ENCODE measurements around the gene RASD2. TPM values are rescaled to one million over a fixed set of nuclear protein-coding genes. Genes with fewer than 3 reads are reported as not detected.

The RASD2 gene
- total RNA-seq, 2 donors from 2014 or later = 5.8 to 13.0 TPM

DNA sequence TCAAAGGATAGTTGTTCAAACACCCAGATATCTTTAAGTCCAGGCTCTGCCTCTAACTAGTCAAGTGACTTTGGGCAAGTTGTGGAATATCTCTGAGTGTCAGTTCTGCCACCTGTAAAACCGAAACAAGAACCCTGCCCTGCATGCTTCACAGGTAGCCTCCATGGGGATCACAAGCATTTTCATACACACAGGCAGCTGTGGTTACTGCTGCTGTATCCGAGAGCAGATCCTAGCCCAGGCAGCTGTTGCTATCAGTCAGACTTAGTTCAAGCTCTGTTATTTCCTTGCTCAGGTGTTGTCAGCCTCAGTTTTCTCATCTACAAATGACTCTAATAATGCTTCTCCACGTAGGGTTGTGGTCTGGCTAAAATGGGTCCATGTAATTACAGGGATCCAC lies 6.5 kb upstream of the RASD2 start:
- intact Hi-C loops (cut with DNase I) = no loop called here
- no peak for DNase-seq (ENCODE audit: low spot score)

DNA sequence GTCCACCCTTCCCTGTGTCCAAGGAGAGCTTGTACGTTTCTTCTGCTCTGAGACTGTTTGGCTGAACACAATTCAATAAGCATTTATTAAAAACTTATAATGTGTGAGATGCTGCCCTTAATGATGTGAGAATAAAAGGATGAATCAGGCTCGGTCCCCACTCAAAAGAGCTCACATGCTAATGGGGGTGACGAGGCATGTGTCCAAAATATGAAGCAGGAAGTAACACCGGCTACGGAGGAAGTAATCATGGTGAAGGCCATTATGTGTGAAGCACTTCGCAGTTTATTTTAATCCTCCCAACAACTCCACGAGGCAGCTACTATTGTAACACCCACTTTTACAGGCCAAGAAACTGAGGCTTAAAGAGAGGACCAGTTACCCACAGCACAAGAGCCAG lies 3.4 kb upstream of the RASD2 start:
- no peak for DNase-seq (ENCODE audit: low spot score)
- intact Hi-C loops (cut with DNase I) = loop anchor here in 1 of 2 donors (1.0 kb wide), 1 partner anchor 21 kb away; no protein-coding TSS in a partner anchor

DNA sequence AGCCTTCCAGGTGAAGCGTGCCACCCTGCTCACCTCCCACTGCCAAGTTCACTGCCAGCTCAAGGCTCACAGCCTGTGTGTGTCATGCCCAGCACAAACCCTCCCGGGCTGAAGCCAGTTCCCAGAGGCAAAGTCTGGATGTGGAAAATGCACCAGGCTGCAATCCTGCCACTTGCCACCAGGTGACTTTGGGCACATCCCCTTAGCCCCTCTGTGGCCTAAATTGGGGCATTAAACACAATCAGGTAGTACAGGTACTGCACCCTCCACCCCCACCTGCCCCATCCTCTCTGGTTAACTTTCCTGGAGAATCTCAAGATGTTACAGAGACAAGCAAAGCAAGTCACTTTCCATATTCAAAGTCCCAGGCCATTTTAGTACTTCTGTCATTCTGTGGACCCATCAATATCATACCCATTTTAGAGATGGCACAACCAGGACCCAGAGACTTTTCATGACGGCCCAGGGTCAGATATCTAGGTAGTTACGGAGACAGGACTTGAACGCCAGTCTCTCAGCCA lies 1.8 kb upstream of the RASD2 start:
- DNase-seq (ENCODE audit: low spot score) = no peak
- intact Hi-C loops (cut with DNase I) = loop anchor here in 1 of 2 donors (1.0 kb wide), 1 partner anchor 19 kb away; no protein-coding TSS in a partner anchor

DNA sequence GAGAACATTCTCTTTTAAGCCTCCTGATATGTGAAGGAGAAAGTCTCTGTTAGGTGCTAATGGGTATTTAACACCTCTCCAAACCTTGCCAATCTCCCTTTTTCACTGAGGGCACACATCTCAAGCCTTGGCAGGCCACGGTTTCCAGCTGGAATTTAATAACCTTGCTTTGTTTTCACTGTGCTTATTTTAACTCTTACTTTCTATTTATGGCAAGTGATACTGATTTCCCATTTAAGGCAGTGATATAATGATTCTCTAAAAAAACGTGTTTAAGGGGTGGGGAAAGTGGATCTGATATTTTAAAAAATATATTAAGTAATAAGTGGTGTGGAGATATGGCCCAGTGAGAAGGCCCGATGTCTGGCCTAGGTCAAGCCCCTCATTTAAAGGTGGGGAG lies 1.1 kb upstream of the RASD2 start:
- no peak for DNase-seq (ENCODE audit: low spot score)
- intact Hi-C loops (cut with DNase I) = no loop called here

DNA sequence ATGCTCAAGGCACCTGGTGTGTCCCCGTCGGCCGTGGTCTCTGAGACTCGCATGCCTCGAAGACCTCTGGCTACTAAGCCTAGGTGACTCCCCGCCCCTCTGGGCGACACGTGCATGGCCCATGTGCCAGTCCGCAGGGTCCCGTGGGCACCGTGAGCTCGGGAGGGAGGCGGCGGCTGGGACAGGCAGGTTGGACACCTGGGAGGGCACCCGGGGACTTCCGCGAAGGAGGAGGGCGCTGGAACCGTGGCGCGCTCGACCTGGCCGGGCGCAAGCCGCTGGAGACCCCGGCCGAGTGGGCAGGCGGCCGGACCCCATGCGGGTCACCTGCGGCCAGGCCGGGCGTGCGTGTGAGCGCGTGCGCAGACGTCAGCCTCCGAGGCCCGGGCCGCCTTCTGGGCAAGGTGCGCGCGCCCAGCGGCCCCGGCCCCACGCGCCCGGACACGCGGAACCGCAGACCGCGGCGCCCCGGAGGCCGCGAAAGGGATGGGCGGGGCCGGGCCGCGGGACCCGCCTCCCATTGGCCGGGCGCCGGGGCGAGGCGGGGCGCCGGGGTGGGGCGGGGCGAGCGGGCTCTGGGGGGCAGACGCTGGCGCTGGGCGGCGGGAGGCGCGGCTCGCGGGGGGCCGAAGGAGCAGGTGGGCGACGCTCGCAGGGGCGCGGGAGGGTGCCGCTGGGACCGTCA lies 579 bp upstream of the RASD2 start:
- intact Hi-C loops (cut with DNase I) = no loop called here
- no peak for DNase-seq (ENCODE audit: low spot score)

DNA sequence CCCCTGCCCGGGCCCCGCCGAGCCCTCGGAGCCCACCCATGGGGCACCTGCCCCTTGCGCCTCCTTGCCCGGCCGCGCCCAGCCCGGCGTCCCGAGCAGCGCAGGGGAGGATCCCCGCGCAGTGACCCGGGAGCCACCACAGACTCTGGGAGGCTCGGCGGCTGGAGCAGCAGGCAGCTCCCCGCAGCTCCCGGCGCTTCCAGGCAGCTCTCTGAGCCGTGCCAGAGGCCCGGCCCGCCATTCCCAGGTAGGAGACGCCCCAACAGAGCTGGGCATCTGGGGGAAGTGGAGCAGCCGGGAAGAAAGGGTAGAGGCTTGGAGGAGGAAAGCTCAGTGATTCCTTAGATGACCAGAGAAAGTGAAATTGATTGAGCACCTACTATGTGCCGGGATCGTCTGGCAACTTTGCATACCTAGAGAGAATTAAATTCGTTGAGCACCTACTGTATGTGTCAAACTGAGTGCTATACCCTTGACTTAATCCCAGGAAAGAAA lies 670 bp downstream of the RASD2 start:
- intact Hi-C loops (cut with DNase I) = no loop called here
- DNase-seq (ENCODE audit: low spot score) = no peak

DNA sequence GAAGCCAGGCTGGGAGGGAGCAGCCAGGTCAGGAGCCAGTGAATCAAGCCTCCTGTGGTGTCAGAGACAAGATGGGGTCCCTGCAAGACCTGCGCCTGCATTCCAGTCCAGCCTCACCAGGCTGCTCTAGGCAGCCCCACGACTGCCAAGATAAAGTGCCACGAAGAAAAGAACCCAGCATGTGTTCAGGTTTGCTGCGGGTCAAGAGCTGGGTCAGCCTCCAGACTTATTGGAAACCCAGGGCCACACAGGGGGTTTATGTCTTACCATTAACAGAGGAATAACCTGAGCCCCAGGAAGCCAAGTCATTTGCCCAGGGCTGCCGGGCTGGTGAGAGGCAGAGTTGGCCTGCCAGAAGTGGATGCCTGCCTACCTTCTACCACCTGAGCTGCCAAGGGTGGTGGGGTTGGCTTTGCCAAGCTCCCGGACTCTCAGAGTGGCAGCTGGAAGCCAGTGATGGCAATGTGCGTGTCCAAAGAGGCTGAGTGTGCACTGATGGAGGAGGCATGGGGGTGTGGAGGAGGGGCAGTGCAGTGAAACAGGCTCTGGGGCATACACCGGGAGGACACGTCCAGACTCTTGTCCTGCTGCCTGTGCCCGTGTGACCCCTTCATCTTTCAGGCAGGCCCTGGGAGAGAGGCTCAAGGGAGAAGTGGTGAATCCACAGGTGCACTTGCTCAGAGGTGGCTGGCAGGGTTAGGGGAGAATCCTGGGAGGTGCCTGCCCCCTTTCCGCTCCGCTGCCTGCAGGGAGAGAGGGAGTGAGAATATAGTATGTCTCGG lies 1.7 kb downstream of the RASD2 start:
- intact Hi-C loops (cut with DNase I) = no loop called here
- no peak for DNase-seq (ENCODE audit: low spot score)

DNA sequence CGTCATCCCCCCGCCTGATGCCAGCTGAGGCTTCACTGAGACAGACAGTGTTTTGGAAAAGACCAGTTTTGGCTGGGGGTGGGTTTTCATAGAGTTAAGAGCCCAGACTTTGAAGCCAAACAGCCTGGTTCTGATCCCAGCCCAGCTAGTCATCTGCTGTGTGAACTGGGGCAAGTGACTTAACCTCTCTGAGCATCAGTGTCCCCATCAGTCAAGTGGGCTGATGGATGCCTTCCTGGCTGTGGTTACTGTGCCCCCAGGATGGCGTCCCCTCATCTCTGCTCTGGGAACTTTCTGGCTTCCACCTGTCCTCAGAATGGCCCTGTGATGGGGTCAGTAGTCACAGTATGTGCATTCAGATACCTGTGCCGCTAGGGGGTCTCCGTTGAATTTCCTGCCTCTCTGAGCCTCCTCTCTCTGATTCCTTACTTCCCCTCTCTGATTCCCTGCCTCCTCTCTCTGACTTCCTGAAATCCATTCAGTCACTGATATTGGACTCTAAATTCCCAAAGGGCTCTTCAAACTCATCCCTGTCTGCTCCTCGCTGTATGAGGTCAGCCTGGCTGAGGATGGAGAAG lies 2.4 kb downstream of the RASD2 start:
- no peak for DNase-seq (ENCODE audit: low spot score)
- intact Hi-C loops (cut with DNase I) = no loop called here

DNA sequence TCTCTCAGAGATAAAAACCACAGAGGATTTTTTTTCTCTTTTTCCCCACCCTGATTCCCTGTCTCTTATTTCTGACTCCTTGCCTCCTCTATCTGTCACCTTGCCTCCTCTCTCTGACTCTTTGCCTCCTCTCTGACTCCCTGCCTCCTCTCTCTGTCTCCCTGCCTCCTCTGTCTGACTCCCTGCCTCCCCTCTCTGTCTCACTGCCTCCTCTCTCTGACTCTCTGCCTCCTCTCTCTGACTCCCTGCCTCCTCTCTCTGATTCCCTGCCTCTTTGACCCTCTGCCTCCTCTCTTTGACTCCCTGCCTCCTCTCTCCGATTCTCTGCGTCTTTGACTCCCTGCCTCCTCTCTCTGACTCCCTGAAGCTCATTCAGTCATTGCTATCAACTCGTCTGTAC lies 3.1 kb downstream of the RASD2 start:
- intact Hi-C loops (cut with DNase I) = no loop called here

DNA sequence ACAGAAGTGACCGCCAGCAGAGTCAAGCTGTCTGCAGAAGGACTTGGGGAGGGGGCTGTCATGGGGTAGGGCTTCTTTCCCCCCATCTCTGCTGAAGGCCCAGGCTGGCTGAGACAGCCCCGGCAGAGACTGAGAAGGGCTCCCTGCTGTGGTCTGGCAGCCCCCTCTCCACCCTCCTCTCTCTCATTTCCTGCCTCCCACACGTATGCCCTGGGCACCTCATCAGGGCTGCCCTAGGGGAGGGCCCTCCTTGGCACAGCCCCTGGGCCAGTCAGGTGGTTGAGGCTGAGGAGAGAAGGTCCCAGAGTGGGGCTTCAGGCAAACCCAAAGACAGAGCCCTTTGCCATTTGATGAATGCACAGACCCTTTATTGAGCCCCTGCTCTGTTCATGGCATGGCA lies 3.6 kb downstream of the RASD2 start:
- intact Hi-C loops (cut with DNase I) = no loop called here
- DNase-seq (ENCODE audit: low spot score) = no peak

More for the DNA sequence above, 3.1 kb downstream of the RASD2 start:
- no peak for DNase-seq (ENCODE audit: low spot score)

DNA sequence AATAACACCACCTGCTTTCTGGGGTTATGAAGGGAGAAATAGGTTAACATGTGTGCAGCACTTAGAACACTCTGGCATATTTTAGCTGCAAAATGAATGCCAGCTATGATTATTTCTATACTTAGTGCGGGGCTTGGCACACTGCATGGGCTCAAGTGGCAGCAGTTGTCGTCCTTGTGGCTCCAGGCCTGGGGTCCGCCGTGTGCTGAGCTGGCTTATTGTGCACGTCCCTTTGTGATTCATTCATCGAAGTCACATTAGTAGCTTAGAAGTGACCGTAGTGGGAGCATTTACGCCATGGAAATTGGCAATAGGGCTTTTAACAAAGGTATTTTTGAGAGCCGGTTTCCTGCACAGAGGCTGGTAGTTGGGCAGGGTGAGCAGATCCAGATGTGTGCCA lies 4.2 kb downstream of the RASD2 start:
- intact Hi-C loops (cut with DNase I) = no loop called here
- DNase-seq (ENCODE audit: low spot score) = no peak

DNA sequence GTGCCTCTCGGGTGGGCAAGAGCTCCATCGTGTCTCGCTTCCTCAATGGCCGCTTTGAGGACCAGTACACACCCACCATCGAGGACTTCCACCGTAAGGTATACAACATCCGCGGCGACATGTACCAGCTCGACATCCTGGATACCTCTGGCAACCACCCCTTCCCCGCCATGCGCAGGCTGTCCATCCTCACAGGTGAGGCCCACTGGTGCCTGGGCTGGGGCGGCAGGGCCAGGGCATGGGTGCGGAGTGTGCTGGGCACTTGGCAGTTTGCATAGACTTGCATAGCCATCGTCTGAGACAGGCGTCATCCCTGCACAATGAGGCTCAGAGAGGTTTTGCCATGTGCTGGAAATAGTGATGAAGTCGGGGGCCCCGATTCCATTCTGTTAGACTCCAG lies 6.3 kb downstream of the RASD2 start:
- no peak for DNase-seq (ENCODE audit: low spot score)
- intact Hi-C loops (cut with DNase I) = no loop called here

DNA sequence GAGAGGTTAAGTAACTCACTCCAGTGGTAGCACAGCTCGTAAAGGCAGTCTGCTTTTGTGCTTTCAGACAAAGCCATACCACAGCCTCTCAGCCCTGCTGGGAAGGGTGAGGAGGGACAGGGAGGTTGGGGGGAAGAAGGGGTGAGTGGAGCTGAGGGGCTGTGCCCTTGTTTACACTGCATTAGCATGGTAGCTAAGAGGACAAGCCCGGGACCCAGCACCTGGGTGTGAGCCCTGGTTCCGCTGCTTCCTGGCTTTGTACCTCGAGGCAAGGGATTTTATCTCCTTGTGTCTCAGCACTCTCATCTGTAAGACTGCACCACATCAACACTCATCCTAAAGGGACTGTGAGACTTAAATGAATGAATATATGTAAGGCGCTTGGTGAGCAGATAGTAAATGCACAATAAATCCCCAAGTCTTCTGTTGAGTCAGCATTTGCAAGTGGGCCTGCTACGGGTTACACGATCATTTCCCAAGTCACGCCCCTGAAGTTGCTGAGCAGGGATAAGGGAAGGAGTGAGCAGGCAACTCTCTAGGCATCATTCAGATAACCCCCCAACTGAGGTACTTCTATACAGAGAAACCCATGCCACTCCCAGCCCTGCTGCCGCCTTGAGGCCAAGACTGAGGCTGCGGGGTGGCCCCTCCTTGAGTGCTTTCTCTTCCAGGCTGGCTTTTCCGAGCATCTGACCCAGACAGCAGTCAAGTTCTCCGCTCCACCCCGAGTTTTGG lies 7.5 kb downstream of the RASD2 start:
- no peak for DNase-seq (ENCODE audit: low spot score)
- intact Hi-C loops (cut with DNase I) = no loop called here

DNA sequence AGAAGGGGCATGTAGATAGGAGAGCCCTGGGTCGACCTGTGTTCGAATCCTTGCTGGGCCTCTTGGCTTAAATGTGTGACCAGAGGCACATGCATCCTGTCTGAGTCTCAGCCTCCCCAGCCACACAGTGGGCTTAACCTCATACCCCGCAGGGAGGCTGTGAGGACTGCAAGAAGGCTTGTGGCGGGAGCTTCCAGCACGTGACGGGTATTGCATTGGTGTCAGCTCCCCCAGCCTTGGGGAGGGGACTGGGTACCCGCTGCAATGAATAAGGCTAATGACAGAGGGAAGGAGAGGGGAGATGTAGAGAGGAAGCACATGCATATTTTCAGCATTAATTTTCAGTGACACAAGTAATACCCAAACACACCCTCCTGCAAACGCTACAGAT lies 8.1 kb downstream of the RASD2 start:
- intact Hi-C loops (cut with DNase I) = no loop called here
- no peak for DNase-seq (ENCODE audit: low spot score)

DNA sequence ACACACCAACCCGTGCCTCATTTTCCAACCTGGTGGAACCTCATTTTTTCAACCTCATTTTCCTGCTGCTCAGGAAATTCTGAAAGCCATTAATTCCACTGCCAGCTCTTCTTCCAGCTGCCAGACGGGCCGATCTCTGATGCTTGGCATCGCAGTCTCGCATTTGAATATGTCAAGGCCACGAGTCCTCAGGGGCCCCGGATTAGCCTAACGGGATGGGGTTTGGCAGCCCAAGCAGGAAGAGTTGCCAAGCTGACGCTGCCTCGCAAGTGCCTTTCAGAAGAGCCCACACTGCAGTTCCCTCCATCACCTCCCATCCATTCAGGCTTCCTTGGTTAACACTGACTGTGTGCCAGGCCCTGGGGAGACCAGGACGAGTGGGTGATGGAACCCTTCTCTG lies 8.7 kb downstream of the RASD2 start:
- intact Hi-C loops (cut with DNase I) = no loop called here
- DNase-seq (ENCODE audit: low spot score) = no peak

DNA sequence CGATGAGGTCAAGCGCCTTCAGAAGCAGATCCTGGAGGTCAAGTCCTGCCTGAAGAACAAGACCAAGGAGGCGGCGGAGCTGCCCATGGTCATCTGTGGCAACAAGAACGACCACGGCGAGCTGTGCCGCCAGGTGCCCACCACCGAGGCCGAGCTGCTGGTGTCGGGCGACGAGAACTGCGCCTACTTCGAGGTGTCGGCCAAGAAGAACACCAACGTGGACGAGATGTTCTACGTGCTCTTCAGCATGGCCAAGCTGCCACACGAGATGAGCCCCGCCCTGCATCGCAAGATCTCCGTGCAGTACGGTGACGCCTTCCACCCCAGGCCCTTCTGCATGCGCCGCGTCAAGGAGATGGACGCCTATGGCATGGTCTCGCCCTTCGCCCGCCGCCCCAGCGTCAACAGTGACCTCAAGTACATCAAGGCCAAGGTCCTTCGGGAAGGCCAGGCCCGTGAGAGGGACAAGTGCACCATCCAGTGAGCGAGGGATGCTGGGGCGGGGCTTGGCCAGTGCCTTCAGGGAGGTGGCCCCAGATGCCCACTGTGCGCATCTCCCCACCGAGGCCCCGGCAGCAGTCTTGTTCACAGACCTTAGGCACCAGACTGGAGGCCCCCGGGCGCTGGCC lies 11.0 kb downstream of the RASD2 start:
- intact Hi-C loops (cut with DNase I) = no loop called here
- no peak for DNase-seq (ENCODE audit: low spot score)

DNA sequence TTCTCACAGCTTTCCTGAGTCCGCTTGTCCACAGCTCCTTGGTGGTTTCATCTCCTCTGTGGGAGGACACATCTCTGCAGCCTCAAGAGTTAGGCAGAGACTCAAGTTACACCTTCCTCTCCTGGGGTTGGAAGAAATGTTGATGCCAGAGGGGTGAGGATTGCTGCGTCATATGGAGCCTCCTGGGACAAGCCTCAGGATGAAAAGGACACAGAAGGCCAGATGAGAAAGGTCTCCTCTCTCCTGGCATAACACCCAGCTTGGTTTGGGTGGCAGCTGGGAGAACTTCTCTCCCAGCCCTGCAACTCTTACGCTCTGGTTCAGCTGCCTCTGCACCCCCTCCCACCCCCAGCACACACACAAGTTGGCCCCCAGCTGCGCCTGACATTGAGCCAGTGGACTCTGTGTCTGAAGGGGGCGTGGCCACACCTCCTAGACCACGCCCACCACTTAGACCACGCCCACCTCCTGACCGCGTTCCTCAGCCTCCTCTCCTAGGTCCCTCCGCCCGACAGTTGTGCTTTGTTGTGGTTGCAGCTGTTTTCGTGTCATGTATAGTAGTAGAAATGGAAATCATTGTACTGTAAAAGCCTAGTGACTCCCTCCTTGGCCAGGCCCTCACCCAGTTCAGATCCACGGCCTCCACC lies 11.7 kb downstream of the RASD2 start:
- intact Hi-C loops (cut with DNase I) = no loop called here
- DNase-seq (ENCODE audit: low spot score) = no peak

DNA sequence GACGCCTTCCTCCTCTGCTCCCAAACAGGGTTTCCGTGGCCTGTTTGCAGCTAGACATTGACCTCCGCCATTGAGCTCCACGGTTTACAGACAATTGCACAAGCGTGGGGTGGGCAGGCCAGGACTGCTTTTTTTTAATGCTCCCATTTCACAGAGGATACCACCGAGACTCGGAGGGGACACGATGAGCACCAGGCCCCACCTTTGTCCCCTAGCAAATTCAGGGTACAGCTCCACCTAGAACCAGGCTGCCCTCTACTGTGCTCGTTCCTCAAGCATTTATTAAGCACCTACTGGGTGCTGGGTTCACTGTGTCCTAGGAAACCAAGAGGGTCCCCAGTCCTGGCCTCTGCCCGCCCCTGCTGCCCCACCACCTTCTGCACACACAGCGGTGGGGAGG lies 12.2 kb downstream of the RASD2 start:
- intact Hi-C loops (cut with DNase I) = no loop called here
- no peak for DNase-seq (ENCODE audit: low spot score)

DNA sequence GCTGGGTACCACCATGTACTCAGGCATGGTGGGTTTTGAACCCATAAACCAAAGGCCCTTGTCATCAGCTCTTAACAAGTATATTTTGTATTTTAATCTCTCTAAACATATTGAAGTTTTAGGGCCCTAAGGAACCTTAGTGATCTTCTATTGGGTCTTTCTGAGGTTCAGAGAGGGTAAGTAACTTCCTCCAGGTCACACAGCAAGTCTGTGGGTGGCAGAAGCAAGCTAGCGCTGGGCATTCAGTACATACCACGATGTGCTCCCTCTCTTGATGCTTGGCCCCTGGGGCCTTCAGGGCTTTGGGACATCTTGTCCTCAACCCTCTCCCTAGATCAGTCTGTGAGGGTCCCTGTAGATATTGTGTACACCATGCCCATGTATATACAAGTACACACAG lies 12.7 kb downstream of the RASD2 start:
- DNase-seq (ENCODE audit: low spot score) = no peak
- intact Hi-C loops (cut with DNase I) = no loop called here

All from posterior vena cava (tissue), 2 donors.